GM23248 (cell line): ENCODE results near the gene CYP2C19.

Experiments
- EZH2 ChIP-seq: fragments of 200-600 bp; sonication (generic); IDR thresholded peaks from 2 replicates; pipeline ENCODE4 v1.6.1; 2018; ENCODE audit warnings: antibody characterized with exemption, mild to moderate bottlenecking; ENCODE audit not compliant: insufficient read depth, poor library complexity, severe bottlenecking
- EZH2phosphoT487 ChIP-seq: fragments of 200-600 bp; sonication (generic); IDR thresholded peaks from 2 replicates; pipeline ENCODE4 v1.6.1; 2018; ENCODE audit warnings: antibody characterized with exemption, moderate library complexity, mild to moderate bottlenecking, low read depth; ENCODE audit not compliant: insufficient read depth

DNA sequence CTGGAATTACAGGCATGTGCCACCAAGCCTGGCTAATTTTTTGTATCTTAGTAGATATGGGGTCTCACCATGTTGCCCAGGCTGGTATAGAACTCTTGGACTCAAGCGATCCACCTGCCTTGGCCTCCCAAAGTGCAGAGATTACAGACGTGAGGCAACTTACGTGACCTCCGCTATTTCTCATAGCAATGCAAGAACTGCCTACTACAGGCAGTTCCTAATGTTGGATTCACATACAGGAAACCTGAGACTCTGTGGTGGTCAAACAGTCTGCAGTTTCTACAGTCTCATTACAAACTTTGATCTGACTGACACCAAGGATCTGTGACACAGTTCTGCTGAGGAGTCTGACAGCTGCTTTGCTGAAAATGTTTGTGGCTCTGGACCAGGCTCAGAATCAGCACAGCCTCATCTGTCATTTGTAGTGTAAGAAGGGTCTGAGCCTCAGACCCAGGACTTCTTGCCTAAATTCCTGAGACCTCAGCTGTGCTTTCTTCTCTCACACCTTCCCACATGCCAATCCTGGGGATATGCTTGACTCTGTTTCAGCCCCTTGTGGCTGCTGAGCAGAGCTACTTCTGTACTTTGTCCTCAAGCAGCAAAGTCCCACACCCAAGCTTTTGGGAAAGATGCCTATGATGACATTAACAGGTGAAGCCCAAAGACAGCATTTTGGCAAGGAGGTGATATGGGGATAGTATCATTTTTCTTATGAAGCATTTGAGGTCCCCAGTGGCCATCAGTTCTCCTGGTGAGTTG, 128.0 kb downstream of the CYP2C19 start:
- no peak for TF ChIP-seq EZH2
- no peak for TF ChIP-seq EZH2phosphoT487
